EH (cell line): ENCODE measurements around the gene BCAS3.

Source experiments
- DNase-seq: peaks from one replicate; pipeline ENCODE4 v3.0.0-alpha.2; 2015; ENCODE audit warnings: low read depth

BCAS3 gene

GRCh38 chr17:61316633-61317032 lies 639.0 kb downstream of the BCAS3 start:
- no peak for DNase-seq

- DNase-seq, result no peak
Observed at GRCh38 chr17:61317779-61318178, 640.1 kb downstream of the BCAS3 start.

- no peak for DNase-seq
Observed at GRCh38 chr17:61318684-61319098, 641.0 kb downstream of the BCAS3 start.

GRCh38 chr17:61321344-61321743 lies 643.7 kb downstream of the BCAS3 start:
- DNase-seq, result no peak

GRCh38 chr17:61322325-61323002 lies 644.8 kb downstream of the BCAS3 start:
- DNase-seq, result no peak

- DNase-seq, result no peak
Observed at GRCh38 chr17:61323003-61323908, 645.6 kb downstream of the BCAS3 start.

GRCh38 chr17:61323909-61324868 lies 646.5 kb downstream of the BCAS3 start:
- peak; percentile 62 for DNase-seq

GRCh38 chr17:61324950-61325349 lies 647.3 kb downstream of the BCAS3 start:
- no peak for DNase-seq

- DNase-seq, result peak; percentile 81
Observed at GRCh38 chr17:61325382-61326073, 647.9 kb downstream of the BCAS3 start.

- DNase-seq, result no peak
Observed at GRCh38 chr17:61326330-61326729, 648.7 kb downstream of the BCAS3 start.

- DNase-seq, result no peak
Observed at GRCh38 chr17:61328351-61328750, 650.7 kb downstream of the BCAS3 start.

- no peak for DNase-seq
Observed at GRCh38 chr17:61330174-61331150, 652.8 kb downstream of the BCAS3 start.

- DNase-seq, result no peak
Observed at GRCh38 chr17:61331178-61331577, 653.5 kb downstream of the BCAS3 start.

- no peak for DNase-seq
Observed at GRCh38 chr17:61331886-61332285, 654.2 kb downstream of the BCAS3 start.

- no peak for DNase-seq
Observed at GRCh38 chr17:61333136-61333535, 655.5 kb downstream of the BCAS3 start.

GRCh38 chr17:61334673-61335072 lies 657.0 kb downstream of the BCAS3 start:
- DNase-seq, result no peak

GRCh38 chr17:61335105-61335844 lies 657.6 kb downstream of the BCAS3 start:
- peak; percentile 63 for DNase-seq

- no peak for DNase-seq
Observed at GRCh38 chr17:61335845-61336655, 658.4 kb downstream of the BCAS3 start.

- DNase-seq, result no peak
Observed at GRCh38 chr17:61337290-61337689, 659.6 kb downstream of the BCAS3 start.
